GM19035 (cell line): ENCODE results near the gene LMO1.

ENCODE experiments used
- ATAC-seq: cut with Tn5 transposase; IDR thresholded peaks from one replicate; pipeline ENCODE4 v1.9.1; 2021; ENCODE audit not compliant: unreplicated experiment

Gene LMO1

DNA sequence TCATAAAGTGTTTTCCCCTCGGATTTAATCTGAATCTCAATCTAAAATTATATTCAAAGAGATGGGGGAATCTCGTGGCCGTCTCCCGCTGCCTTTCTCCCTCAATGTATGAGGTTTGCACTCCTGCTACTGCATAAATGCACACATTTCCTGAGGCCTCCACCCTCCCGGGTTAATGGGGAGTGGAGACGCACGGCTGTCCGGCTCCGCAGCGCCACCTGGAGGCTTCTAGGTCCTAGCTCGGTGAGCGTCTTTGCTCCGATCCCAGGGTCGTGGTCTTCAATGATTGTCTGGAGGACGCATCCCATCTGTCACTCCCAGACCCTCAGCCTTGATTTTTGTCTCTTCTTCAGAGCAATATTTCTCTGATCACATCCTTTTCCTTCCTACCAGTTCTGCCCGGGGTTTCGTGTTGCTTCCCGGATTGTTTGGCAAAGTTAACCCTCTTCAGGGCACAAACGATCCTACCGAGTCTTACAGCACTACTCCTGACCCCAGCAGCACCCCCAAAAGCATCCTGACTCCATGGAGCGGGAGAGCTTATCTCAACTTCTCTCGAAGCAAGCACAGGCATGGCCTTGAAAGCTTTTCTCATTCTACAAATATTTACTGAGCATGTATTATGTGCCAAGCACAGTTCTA, at the start of gene LMO1:
TSS of gene LMO1 (minus strand) at position 110 of the 642 bp plus-strand sequence. CDS start 516 bp downstream, outside the sequence.
- ATAC-seq: peak; percentile 62

GRCh38 chr11:8312986-8313385, 49.3 kb upstream of the LMO1 start:
- no peak for ATAC-seq

DNA sequence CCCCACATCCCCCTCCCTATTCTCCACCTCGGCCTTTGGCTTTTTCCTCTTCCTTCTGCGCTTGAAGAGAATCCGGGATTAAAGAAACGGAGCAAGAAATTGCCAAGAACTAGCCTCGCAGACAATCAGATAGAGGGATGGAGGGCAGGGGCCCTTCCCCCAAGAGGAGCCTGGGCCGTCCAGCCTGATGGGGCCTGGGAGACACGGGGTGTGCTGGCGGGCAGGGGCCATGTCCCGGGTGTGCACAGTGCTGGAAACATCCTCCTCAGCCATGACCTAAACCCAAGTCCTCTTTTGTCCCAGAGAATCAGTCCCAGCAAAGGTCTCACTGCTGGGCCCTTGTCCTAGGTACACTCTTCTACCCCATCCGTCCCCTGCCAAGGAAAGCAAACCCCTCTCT, 47.7 kb upstream of the LMO1 start:
- ATAC-seq: no peak

GRCh38 chr11:8310743-8311298, 47.1 kb upstream of the LMO1 start:
- ATAC-seq: no peak

- ATAC-seq: no peak
These were observed 46.2 kb upstream of the LMO1 start for GRCh38 chr11:8309862-8310261.

GRCh38 chr11:8309311-8309710, 45.6 kb upstream of the LMO1 start:
- no peak for ATAC-seq

DNA sequence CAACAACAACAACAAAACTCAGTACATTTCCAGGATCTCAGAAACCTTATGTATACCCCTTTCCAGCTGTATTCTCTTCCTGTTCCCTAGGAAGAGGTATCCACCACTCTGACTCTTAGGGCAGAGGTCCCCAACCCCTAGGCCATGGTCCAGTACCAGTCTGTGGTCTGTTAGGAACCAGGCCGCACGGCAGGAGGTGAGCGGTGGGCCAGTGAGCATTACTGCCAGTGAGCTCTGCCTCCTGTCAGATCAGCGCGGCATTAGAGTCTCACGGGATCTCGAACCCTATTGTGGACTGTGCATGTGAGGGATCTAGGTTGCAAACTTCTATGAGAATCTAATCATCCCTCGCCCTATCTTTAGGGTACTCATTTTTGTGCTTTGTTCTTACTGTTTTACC, 43.9 kb upstream of the LMO1 start:
- ATAC-seq: no peak

DNA sequence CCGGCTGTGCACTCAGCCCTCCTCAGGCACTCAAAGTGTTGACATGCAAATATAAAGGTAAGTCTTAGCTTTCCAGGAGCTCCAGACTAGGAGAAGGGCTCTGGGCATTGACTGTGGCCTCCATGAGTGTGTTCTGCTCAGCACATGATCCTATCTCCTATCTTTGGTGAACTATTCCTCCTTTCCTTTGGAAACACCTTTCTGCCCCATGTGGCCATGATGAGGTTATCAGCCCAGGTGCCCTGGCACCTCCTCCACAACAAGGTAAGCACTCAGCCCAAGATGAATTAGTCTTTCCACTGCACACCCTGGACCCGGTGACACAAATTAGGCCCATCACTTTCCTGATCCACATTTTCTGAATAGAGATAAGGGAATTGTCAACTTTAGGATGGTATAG, 37.9 kb upstream of the LMO1 start:
- ATAC-seq: no peak

DNA sequence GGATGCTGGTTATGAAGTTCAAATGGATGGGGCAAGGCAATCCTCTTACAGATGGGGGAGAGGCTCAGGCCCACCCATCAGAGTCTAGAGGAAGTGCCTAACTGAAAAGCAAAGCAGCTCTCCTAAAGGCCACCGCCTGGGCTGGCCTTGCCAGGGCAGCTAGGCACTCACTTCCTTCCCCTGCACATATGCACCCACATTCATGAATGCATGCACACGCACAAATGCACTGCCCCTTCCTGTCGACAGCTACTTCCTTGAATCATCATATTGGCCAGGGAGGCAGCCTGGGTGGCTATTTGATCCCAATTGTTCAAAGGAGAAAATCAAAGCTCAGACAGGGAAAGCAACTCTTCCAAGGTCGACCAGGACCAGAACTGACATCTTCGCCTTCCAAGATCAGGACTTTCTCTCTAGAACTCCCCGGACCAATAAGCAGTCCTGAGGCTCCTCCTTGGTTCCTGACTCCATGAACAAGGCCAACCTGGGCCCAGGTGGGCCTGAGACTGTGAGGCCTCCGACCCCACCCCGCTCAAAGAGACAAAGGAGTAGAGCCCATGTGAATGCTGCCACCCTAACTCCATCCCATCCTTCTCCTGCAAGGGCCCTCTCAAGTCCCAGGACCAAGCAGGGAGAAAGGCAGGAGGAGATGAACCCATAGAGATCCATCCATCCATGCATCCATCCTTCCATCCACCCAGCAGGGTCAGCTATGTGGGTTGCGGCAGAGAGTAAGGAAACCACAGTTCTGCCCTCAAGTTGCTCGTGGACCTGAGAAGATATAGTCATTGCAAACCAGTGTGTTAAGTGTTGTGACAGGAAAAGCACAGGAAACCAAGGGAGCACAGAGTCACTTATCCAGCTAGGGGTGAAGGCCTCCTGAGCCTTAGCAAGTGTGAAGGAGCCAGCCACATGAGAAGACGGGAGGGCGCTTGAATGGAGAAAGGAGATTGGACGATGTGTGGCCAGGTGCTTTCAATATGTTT, 35.4 kb upstream of the LMO1 start:
- ATAC-seq: no peak

GRCh38 chr11:8297781-8298440, 34.2 kb upstream of the LMO1 start:
- no peak for ATAC-seq

GRCh38 chr11:8296872-8297271, 33.2 kb upstream of the LMO1 start:
- no peak for ATAC-seq

DNA sequence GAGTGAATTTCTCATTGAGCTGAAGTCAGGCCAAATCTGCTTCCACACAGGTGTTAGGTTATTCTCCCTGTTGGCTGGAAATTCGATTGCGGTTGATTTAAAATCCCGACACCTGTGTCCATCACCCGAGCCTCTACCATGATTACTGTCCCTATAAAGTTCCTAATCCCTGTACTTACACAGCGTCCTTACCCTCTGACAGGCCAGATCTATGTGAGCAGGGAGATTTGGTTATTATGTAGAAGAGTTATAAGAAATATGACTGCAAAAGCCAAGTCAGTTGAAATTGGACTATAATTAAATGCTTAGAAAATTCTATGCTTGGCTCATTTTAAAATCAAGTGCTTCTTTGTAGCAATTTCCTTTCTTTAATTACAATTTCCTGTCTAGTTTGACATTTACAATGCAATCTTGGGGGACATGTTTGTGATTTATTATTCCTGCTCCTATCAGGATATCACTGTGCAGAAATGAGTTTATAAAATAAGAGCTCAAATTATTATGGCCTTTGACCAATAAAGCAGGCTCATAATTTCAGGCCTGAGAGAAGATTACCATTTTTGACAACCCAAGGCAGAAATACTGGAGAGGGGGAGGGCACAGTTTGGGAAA, 32.5 kb upstream of the LMO1 start:
- no peak for ATAC-seq

DNA sequence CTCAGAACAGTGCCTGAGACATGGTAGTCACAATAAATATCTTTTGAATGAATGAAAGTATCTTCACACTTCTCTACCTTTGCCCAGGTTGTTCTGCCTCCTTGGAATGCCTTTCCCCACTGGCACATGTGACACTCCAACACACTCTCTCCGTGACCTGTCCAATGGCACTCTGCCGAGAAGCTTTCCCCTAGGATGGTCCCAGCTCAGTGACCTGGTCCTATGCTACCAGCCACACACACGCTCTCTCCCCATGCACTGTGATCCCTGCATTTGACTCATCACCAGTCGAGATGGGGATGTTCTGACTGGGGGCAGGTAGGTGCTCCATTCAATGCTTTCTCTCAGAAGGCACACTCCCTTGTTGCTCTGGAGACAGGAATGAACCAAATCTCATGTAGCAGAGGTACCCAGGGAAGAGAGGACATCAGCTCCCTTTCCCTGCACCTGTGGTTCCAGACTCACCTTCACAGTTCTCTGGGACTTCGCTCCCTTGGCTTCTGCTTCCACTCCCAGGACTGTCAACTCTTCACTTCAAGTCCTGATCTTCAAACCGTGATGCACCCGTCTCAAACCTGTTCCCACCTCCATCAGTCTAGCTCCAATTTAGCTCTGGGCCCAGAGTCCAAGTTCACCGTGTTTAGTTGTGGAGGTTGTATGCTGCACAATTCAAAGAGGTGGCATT, 30.7 kb upstream of the LMO1 start:
- ATAC-seq: no peak

- no peak for ATAC-seq
These were observed 29.5 kb upstream of the LMO1 start for GRCh38 chr11:8293171-8293570.

DNA sequence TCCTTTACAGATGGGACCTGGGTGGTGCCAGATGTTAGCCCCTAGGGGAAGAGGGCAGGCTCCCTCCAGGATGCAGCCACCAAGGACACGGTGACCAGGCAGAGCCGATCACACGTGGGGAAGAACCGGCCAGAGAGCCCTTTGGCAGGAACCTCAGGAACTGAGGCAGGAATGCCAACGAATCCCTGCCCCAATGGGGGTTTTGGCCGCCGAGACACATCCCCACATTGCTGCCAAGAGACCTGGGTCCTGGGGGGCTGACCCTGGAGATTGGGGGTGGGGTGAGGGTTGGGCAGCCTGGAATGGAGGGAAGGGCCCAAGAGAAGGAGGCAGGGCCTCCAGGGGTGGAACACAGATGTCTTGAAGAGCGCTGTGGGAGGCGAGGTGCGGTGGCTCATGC, 28.7 kb upstream of the LMO1 start:
- no peak for ATAC-seq

GRCh38 chr11:8291421-8292350, 28.0 kb upstream of the LMO1 start:
- no peak for ATAC-seq

DNA sequence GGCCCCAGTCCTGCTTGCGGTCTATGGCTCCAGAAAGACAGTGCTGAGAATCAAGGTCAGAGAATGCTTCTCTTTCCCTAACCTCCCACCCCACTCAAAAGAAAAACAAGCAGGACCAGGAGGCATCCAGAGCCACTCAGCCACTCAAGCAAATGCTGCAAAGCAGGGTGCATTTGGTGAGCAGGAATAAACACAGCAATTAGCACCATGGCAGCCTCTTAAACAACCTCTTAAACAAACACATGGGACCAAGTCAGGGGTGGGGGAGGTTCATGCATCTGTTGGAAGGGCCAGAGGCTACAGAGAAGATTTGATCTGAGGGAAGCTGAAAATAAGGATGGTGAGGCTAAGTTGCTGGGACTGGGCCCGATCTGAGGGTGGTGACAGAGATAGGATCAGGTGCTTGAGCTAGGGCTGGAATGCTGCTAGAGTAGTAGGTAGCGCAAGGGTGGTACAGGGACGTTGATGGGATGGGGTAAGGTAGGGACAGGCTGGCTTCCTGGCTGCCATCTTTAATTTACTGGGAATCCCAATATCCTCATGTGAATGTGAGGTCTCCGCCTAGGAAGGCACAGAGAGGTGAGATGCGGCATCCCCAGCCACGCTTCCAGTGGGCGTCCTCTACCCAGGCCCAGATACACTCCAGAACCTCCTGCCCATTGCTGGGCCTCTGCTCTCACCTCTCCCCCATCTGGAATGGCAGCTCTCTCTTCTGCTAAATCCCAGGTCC, 26.6 kb upstream of the LMO1 start:
- no peak for ATAC-seq

DNA sequence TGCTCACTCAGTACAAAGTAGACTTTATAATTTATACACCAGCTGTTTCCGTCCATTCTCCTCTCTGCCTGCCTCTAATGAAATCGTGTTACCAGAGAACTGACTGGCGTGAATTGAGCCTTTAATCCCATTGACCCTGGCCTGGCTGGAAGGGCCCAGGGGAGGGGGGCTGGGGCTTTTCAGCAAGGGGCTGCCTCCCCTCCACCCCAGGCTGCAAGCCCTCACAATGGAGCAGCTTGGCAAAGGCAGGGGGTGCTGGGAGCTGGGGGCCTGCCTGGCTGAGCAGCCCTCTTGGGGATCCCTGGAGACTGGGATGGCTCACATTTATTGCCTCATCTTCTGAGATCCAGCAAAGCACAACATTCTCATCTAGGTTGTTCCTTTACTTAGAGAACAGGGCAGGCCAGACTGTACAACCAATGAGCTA, 25.8 kb upstream of the LMO1 start:
- ATAC-seq: no peak
